Left cardiac atrium (tissue), 2 donors: Measurements from ENCODE around the gene CHP1. TPM values are rescaled to one million over a fixed set of nuclear protein-coding genes. Genes with fewer than 3 reads are reported as not detected.

ENCODE experiments used
- total RNA-seq, 2 donors: library from RNA; stranded (reverse); fragmentation: NEBNext Ultra II Directional; extraction: Animal tissue kit (Norgen Biotek cat#: 25700); gene quantifications; one replicate each; pipeline ENCODE4 v1.2.1, GENCODE V29; 2021
- donor health status: DM: no; HTN: yes; CAD: no; lungs with severe emphysema.
- donor health status: DM: yes; HTN: yes; CAD: no.

Gene CHP1
- total RNA-seq, 2 donors from 2014 or later: 113 to 123 TPM

Other genes with a start within 250 kb of the CHP1 start
- 10 to 100 TPM; 11.1 to 16.8 TPM for gene INO80, start 115.0 kb upstream of the CHP1 start, total RNA-seq
- not detected for gene EXD1, start 511 bp upstream of the CHP1 start, total RNA-seq
- gene OIP5, start 101.3 kb downstream of the CHP1 start, total RNA-seq: under 1 TPM; 0.21 to 0.41 TPM
- 1 to 10 TPM; 1.1 to 4.6 TPM for gene NUSAP1, start 101.6 kb downstream of the CHP1 start, total RNA-seq
- gene NDUFAF1, start 171.2 kb downstream of the CHP1 start, total RNA-seq: 10 to 100 TPM; 23.2 to 34.8 TPM
- gene RTF1, start 185.8 kb downstream of the CHP1 start, total RNA-seq: 10 to 100 TPM; 18.2 to 23.5 TPM